ENCODE data around the gene IL1B. TPM values are rescaled to one million over a fixed set of nuclear protein-coding genes. Genes with fewer than 3 reads are reported as not detected.

Gene IL1B
- total RNA-seq, 1 donor from 2014 or later: 22.6 TPM

DNA sequence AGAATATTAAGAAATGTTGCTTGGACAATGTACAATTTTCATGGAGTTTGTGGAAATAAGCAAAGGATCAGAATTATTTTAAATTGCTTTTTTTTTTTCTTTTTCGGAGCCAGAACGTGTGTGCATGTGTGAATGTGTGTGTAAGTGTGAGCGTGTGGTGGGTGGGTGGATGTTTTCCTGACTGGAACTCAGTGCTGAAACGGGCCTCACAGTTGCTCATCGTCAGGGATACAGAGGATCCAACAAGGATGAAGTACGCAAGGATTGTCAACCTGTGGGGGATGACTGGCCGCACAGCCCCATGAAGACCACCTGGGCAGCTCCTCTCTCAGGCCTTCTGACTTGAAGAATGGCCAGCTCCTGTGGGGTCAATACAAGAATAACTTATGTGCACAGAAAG is 17.5 kb downstream of the IL1B start:
- TF ChIP-seq, protein P1, sequence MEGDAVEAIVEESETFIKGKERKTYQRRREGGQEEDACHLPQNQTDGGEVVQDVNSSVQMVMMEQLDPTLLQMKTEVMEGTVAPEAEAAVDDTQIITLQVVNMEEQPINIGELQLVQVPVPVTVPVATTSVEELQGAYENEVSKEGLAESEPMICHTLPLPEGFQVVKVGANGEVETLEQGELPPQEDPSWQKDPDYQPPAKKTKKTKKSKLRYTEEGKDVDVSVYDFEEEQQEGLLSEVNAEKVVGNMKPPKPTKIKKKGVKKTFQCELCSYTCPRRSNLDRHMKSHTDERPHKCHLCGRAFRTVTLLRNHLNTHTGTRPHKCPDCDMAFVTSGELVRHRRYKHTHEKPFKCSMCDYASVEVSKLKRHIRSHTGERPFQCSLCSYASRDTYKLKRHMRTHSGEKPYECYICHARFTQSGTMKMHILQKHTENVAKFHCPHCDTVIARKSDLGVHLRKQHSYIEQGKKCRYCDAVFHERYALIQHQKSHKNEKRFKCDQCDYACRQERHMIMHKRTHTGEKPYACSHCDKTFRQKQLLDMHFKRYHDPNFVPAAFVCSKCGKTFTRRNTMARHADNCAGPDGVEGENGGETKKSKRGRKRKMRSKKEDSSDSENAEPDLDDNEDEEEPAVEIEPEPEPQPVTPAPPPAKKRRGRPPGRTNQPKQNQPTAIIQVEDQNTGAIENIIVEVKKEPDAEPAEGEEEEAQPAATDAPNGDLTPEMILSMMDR (IDR thresholded peaks at IDR 0.05; ENCODE audit: insufficient read depth, low read length, severe bottlenecking): no peak
- Histone ChIP-seq H3K4me3 (ENCODE audit: low read depth, low read length) (no peak overlapping the region), H3K36me3 (ENCODE audit: control insufficient read depth, insufficient read depth, low read length) (no peaks in the 10 kb centered on the region), H3K27me3 (ENCODE audit: control insufficient read depth, insufficient read depth, low read length) (no peaks in the 10 kb centered on the region)
- DNase-seq (ENCODE audit: low read depth): no peak
- no peak for FAIRE-seq

DNA sequence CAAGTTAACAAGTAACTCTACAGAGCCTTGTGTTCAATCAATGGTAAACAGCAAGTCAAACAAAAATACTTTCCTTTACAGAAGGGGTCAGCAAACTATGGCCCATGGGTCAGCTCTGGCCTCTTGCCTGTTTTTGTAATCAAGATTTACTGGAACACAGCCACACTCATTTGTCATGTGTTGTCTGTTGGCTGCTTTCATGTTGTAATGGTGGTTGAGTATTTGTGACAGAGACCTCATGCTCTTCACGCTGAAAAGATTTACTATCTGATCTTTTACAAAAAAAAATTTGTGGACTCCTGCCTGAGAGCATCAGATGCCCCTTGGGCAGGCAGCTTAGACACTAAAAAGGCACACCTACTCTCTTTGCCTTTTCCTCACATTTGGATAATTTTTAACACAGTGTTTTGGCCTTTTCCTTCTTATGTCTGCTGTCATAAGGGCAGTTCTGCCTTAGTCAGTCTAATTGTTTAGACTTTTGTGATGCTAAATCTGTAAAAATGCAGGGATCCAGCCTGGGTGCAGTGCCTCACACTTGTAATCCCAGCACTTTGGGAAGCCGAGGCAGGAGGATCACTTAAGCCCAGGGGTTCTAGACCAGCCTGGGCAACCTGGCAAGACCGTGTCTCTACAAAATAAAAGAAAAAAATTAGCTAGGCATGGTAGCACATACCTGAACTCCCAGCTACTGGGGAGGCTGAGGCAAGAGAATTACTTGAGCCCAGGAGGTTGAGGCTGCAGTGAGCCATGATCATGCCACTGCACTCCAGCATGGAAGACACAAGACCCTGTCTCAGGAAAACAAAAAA is 18.3 kb downstream of the IL1B start:
- no peak for FAIRE-seq
- no peak for DNase-seq (ENCODE audit: low read depth)
- Histone ChIP-seq H3K36me3 (ENCODE audit: control insufficient read depth, insufficient read depth, low read length) (no peaks in the 10 kb centered on the region), H3K4me3 (ENCODE audit: low read depth, low read length) (no peak overlapping the region), H3K27me3 (ENCODE audit: control insufficient read depth, insufficient read depth, low read length) (no peaks in the 10 kb centered on the region)
- TF ChIP-seq, protein P1 (IDR thresholded peaks at IDR 0.05; ENCODE audit: insufficient read depth, low read length, severe bottlenecking): no peak

DNA sequence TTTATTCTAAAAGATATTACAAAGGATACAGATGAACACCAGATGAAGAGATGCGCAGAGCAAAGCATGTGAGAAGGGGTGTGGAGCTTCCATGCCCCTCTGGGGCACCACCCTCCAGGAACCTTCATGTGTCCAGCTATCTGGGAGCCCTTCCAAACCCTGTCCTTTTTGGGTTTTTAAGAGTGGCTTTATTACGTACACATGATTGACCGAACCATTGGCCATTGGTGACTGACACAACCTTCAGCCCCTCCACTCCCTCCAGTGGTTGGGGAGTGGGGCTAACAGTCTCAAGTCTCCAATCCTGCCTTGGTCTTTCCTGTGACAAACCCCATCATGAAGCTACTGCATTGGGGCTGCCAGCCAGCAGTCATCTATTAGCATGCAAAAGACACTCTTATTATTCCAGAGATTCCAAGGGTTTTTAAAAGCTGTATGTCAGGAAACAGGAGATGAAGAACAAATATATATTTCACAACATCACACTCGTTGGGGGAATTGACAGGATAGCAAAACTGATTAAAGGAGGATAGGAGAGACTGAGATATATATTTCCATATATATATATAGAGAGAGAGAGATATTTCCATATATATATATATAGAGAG is 19.4 kb downstream of the IL1B start:
- Histone ChIP-seq H3K4me3 (ENCODE audit: low read depth, low read length) (no peak overlapping the region), H3K27me3 (ENCODE audit: control insufficient read depth, insufficient read depth, low read length) (no peaks in the 10 kb centered on the region), H3K36me3 (ENCODE audit: control insufficient read depth, insufficient read depth, low read length) (no peaks in the 10 kb centered on the region)
- FAIRE-seq: no peak
- TF ChIP-seq, protein P1 (IDR thresholded peaks at IDR 0.05; ENCODE audit: insufficient read depth, low read length, severe bottlenecking): no peak
- DNase-seq (ENCODE audit: low read depth): no peak

DNA sequence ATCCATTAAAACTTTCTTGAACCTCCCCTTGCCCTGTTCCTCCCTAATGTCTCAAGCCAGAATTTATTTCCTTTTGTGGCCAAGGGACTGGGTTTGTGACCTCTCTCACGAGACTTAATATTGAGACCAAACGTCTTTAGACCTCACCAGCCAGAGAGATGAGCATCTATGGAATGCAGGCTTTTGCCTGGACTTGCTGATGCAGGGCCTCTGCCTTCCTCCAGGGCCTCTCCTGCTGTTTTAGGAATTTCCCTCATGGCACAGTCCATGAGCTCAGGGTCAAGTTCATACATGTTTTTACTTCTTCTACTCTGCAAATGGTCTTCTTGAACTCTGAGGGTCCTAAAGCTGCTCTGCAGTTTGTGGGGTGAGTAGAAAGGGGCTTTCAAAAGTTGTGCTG is 22.3 kb downstream of the IL1B start:
- peak; percentile 97 for DNase-seq (ENCODE audit: low read depth)
- TF ChIP-seq, protein P1 (IDR thresholded peaks at IDR 0.05; ENCODE audit: insufficient read depth, low read length, severe bottlenecking): peak; percentile 18
- peak; percentile 47 for FAIRE-seq
- Histone ChIP-seq H3K36me3 (ENCODE audit: control insufficient read depth, insufficient read depth, low read length) (no peaks in the 10 kb centered on the region), H3K4me3 (ENCODE audit: low read depth, low read length) (no peak overlapping the region), H3K27me3 (ENCODE audit: control insufficient read depth, insufficient read depth, low read length) (no peaks in the 10 kb centered on the region)

DNA sequence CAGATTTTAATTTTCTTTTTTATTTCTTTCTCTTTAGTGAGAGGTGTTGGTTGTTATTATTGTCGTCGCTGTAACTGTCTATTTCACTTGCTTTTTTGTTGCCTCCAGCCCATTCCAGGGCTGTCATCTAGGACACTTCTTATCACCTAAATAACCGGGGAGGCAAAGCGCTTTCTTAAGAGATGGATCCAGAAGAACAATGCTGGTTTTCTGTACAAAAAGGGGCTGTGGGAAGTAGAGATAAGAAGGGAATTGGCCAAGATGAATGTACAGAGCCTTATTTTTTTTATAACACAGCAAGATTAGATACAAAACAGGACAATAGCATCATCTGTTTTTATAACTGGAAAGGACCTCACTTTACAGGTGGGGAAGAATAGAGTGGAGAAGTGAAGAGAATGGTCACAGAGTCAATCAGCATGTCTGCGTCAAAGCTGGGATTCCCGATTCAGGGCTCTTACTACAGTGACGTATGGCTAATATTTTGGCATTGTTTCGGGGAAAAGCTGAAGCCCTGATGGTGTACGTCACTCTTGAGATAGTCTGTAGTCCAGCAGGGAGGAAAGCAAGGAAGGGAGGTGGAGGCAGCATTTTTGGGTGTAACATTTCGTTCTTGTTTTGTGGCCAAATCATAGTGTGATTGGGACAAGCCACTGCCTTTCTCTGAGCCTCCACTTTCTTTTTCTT is 23.2 kb downstream of the IL1B start:
- Histone ChIP-seq H3K36me3 (ENCODE audit: control insufficient read depth, insufficient read depth, low read length) (no peaks in the 10 kb centered on the region), H3K4me3 (ENCODE audit: low read depth, low read length) (no peak overlapping the region), H3K27me3 (ENCODE audit: control insufficient read depth, insufficient read depth, low read length) (no peaks in the 10 kb centered on the region)
- no peak for FAIRE-seq
- TF ChIP-seq, protein P1 (IDR thresholded peaks at IDR 0.05; ENCODE audit: insufficient read depth, low read length, severe bottlenecking): no peak
- no peak for DNase-seq (ENCODE audit: low read depth)

Measured in bronchial epithelial cell (primary cell).